NCI-H2227 (cell line): ENCODE measurements around the gene NKAIN2.
"Not testable (repeated sequence)": the region's sequence is repeated elsewhere in the genome, so short reads cannot be mapped to it uniquely, and the experiment has no call there.

Experiments used
- DNase-seq: peaks from one replicate; lab custom pipeline; 2025; ENCODE audit not compliant: unreplicated experiment; lab: John Stamatoyannopoulos, UW

NKAIN2 gene

DNA sequence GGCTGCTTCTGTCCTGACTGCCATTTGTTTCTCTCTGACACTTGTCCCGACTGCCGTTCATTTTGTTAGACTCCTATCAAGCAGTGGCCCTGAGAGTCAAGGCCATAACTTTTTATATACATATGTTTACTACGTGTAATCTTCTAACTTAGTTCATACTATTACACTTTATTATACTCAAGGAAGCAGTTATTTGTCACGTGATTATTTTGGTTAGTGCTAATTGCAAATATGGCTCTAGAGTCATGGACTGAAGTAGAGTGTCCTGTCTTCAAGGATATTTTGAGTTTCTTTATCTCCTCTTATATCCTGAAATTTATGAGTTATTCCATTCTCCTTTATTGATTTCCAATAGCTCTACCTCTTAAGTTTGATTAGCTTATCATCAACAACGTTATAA is 864.4 kb downstream of the NKAIN2 start:
- DNase-seq, result no peak

DNA sequence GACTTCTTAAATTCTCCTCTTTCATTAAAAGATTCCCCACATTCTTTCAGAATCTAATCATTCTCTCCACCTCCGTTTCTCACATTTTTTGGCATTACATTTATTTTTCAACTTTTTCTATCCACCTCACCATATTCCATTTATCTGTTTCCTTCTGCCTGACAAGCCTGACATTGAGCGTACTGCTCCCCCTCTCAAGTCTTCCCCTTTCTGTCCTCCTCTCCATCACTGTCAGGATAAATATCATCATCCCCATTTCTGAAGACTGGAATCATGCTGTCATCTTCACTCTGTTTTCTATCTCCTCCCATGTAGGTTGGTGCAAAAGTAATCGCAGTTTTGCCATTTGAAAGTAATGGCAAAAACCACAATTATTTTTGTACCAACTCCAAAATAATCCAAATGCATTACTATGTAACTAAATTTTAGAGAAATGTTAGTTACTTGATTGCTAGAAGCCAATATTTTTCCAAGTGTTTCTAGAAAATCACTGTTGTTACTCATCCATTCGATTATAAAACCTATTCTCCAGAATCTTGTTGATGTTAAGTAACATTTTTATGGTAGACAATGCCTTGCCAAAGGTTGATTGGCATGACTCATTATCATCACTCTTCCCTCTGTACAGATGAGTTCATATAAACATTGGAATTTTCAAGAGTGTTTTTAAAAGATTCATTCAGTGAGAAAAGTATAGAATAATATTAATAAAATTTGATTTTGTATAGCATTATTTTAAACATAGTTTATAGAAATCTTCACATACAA is 866.2 kb downstream of the NKAIN2 start:
- no peak for DNase-seq

DNA sequence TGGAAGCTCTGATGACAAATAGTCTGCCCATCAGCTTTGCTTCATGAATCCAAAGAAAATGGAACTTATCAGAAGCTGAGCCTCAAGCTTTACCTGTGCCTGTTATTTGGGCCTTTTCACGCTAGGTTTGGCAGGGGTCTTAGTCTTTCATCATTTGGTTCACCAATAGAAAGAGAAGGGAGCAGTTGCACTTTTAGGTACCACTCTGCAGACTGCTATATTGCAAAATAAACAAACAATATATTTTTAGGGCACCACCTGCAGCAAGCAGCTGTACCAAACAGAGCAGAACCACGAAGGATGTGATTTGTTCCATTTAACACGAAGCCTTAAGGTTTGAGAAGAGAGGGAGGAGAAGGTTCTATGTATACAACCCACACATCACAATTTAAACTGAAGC is 867.1 kb downstream of the NKAIN2 start:
- no peak for DNase-seq

DNA sequence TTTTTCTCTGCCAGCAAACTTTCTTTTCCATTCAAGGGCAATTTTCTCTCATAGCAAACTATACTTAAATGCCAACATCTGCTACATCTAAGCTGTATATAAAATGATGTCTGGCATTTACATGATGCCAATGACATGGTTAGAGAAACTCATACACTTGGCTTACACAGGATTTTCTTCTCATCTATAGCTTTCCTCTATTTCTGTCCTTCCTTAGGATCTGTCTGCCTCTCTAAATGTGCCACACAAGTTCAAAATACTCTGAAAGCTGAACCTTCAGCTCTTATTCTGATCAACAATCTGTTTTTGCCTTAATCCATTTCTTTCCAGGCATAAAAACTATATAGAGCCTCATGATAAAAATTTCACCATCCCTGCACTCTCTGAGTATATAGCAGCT is 867.7 kb downstream of the NKAIN2 start:
- DNase-seq, result no peak

DNA sequence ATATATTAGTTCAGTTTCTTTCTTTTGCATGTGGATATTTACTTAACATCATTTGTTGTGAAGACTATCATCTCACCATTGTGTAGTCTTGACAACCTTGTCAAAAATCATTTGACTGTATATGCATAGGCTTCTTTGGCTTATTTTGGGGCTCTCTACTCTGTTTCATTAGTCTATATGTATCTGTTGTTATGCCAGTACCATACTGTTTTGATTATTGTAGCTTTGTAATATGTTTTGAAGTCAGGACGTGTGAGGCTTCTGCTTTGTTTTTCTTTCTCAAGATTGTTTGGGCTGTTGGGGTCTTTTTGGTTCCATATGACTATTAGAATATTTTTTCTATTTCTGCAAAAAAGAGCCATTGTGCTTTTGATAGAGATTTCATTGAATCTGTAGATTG is 870.4 kb downstream of the NKAIN2 start:
- no peak for DNase-seq

DNA sequence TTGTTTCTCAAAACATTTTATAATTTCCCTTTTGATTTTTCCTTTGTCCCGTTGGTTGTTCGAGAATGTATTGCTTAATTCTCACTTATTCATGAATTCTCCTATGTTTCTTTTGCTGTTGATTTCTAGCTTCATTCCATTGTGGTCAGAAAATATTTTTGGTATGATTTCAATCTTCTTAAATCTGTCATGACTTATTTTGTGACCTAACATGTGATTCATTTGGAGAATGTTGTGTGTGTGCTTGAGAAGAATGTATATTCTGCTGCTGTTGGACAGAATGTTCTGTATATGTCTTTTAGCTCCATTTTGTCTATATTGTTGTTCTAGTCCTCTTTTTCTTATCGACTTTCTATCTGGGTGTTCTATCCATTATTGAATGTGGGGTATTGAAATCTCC is 872.4 kb downstream of the NKAIN2 start:
- DNase-seq, result no peak

DNA sequence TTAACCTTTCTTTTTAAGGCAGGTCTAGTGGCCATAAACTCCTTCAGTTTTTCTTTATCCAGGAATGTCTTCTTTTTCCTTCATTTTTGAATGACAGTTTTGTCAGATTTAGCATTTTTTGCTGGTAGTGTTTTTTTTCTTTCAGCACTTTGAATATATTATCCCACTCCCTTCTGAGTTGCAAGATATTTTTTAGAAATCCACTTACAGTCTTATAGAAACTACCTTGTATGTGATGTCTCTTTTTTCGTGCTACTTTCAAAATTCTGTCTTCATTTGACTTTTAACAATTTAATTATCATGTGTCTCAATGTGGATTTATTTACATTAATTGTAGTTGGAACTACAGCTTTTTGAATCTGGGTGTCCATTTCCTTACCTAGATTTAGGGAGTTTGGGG is 874.2 kb downstream of the NKAIN2 start:
- DNase-seq, result no peak

DNA sequence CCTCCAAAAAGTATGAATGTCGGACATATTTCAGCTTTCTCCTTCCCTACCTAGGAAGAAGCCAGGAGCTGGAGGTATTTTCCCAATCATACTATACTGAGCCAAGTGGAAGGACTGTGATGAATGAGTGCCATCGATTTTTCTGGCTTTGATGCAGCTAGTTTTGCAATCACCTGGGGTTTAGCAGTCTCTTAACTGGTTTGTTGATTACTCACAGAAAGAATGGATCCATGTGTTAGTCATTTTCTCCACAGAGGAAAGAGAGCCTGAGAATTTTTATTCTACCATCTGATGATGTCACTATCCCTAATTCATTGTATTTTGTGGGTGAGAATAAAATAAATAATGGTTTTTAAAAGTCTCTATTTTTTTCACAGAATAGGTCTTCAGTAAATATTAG is 875.7 kb downstream of the NKAIN2 start:
- DNase-seq, result no peak

DNA sequence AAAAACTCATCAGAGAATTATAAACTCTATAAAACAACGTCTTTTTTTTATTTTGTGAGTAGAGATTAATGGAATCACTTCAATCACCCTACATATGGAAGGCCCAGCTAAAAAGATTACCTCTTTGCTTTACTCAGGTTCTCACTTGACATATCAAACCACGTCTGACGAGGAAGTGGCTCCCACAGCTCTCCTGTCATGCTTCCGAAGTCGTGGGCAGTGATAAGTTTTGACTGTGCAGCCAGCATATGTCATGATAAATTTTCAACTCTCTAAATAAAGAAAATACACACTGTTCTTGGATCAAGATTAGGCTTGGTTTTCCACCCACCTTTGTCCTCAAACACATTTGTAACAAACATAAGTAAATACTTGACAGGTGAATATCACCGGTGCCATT is 879.1 kb downstream of the NKAIN2 start:
- no peak for DNase-seq

DNA sequence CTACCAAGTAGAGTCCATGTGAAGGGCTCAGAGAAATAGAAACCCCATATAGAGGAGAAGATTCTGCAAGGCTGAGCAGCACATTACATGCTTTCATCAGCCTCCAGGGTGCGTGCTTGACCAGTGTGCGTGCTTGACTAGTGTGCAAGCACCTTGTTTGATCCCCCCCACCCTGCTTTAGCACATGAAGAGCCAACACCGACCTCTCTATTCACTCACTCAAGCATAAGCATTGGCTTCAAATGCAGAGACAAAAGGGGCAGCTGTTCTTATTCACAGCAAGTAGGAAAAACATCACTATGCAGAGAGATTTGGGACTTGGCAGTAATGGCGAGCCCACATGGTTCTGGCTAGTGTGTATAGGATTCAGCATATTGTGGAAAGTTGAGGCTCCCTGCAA is 879.8 kb downstream of the NKAIN2 start:
- DNase-seq, result no peak

DNA sequence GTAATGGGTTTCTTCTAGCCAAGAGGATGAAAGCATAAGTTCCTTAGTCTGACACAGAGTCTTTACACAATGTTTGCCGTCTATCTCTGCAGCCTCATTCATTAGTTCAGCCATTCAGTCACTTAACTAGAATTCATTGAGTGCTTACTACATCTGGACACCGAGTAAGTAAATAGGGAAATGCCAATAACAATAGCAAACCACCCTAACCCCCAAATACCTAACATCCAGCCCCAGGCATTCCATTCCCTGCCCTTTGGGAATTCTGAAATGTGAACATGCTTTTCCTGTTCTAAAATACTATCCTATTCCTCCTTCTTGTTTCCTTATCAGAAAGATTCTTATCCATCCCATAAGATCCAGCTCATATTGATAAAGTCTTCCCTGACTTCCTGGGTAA is 881.0 kb downstream of the NKAIN2 start:
- no peak for DNase-seq

DNA sequence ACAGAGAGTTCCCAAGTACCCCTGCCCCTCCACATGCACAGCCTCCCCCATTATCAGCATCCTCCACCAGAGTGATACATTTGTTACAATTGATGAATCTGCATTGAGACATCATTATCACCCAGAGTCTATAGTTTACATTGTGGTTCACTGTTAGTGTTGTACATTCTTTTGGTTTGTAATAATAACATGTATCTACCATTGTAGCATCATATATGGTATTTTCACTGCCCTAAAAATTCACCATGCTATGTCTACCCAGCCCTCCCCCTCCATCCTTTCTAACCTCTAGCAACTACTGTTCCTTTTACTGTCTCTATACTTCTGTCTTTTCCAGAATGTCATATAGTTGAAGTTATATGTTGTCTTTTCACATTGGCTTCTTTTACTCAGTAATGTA is 884.7 kb downstream of the NKAIN2 start:
- DNase-seq, result no peak

DNA sequence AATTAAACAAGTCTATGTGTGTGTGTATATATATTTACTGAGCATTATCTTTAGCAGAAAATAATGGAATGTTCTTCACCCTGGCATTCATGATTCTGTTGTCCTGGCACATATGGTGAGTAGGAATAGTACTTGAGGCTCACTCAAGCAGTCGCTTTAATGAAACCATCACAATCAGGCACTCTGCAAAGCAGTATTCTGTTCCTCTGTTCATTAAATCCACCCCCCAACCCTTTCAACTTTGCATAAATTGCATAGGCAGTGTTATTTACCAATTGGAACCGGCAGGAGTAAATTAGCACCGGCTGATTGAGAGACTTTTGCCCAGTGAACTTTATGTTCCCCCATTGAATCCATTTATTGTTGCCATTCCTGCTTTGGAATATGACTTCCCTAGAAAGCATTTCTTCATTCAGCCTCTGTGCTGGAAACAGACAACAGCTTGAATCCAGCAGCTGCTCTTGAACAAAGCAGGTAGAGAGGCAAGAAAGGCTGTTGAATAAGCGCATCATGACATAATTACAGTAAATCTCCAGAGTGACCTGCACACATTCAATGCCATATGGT is 890.6 kb downstream of the NKAIN2 start:
- DNase-seq, result peak; percentile 26

DNA sequence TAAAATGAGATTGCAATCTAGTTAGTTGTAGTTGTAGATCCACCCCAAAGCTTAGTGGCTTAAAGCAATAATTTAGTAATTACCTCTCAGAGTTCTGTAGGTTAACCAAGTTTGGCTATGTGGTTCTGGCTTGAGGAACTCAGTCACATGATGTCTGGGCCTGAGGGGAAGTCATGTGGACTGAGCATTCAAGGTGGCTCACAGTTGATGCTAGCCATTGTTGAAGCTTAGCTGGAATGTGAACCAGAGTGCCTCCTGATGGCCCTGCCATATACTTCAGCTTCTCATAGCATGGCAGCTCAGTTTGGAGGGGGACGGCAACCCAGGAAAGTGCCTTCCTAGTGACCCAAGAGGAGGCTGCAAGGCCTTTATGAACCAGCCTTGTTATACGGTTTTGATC is 895.4 kb downstream of the NKAIN2 start:
- DNase-seq, result peak; percentile 1

DNA sequence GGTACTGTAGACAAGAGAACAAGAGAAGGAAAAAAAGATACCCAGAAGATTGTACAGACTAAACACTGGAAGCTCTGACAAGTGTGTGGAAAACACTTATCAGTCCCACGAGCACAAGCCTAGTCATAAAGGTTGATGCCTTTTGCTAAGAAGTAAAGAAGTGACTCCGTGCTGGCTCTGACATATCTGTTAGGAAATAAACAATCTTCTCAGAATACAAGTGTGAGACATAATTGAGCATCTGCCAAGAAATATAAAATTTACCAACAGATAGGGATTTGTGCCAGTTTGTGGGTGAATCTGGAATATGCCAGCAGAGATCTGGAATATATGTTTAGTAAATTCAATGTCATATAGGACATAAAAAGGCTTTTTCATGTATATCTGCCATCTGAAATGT is 899.9 kb downstream of the NKAIN2 start:
- DNase-seq, result no peak

DNA sequence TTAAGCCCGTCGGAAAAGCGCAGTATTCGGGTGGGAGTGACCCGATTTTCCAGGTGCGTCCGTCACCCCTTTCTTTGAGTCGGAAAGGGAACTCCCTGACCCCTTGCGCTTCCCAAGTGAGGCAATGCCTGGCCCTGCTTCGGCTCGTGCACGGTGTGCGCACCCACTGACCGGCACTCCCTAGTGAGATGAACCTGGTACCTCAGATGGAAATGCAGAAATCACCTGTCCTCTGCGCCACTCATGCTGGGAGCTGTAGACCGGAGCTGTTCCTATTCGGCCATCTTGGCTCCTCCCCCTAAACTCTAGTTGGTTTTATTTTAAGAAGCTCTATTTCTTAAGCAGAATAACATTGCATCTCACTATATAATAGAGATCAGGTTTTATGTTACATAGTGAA is 908.9 kb downstream of the NKAIN2 start:
- not testable (repeated sequence) for DNase-seq

DNA sequence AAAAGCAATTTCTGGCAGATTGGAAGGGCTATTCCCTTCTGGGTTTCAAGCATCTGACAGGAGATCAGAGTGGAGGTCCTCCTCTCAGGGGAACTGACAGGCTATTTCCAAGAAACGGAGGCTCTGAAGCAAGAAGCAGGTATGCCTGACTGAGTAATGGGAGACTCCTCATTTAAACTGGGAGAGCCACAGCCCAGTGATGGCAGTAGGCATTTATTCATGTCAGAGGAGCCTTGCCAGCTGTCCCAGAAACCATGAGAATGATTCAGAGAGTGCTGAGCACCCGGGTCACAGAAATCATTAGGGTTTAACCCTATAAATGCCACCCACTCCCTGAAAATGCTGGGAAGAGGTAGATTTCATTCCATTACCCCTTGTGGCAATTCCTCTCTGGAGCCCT is 911.1 kb downstream of the NKAIN2 start:
- DNase-seq, result no peak

DNA sequence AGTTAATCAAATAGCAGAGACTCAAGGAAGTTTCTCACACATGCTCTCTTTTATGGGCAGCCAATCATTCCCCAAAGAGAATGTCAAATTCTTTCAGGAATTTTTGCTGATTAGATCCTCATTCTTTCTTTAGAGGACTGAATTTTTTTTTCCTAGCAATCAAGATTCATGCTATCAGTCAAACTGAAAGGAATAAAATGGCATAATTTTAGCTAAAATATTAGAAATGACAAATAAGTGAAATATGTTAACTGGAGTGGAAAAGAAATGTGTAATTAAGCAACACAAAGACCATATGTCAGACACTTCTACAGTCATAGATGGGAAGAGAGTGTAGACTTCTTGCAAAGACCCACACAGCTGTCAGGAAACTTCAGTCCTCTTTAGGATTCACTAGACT is 916.2 kb downstream of the NKAIN2 start:
- DNase-seq, result no peak

DNA sequence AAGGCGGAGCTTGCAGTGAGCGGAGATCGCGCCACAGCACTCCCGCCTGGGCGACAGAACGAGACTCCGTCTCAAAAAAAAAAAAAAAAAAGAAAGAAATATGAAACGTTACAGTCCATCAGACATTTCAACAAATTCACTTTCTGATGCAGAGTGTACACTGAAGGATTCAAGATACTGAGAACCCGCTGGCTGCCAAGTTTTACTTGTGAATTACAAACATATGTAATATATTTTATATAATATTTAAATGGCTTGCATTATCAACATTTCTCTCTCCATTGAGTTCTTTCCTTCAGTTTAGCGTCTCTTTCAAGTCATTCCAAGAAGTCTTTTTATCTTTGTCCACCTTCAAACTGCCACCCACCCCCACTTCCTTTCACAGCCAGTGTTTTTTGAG is 917.7 kb downstream of the NKAIN2 start:
- no peak for DNase-seq

DNA sequence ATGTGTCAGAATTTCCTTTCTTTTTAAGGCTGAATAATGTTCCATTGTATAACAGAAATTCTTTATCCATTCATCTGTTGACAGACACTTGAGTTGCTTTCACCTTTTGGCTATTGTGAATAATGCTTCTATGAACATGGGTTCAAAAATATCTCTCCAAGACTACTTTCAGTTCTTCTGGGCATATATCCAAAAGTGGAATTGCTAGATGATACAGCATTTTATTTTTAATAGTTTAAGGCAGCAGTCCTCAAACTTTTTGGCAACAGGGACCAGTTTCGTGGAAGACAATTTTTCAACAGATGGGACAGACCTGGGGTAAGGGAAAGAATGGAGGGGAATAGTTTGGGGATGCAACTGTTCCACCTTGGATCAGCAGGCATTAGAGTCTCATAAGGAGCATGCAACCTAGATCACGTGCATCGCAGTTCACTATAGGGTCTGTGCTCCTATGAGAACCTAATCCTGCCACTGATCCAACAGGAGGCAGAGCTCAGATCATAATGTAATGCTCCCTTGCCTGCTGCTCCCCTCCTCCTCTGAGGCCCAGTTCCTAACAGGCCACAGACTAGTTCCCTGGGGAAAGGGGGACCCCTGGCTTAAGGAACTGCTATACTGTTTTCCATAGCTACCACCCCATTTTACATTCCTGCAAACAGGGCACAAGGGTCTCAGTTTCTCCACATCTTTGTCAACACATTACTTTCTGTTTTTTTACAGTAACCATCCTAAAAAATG is 918.6 kb downstream of the NKAIN2 start:
- no peak for DNase-seq

DNA sequence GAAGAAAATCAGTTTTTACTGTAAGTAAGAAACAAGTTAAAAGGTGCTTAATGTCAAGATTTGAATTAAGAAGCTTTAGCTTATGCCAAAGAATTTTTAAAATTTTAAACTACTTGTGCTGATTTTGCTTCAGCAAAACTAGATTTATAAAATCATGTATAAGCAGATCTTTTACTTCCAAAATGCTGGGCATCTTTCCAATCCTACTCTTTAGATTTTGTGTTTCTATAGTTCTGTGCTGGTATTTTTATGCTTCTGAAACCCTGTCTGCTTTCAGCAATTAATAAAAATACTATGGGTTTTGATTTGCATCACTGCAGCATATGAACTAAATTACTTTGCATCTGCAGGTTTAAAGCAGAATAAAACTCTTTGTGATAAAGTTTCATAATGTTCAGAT is 920.0 kb downstream of the NKAIN2 start:
- no peak for DNase-seq

DNA sequence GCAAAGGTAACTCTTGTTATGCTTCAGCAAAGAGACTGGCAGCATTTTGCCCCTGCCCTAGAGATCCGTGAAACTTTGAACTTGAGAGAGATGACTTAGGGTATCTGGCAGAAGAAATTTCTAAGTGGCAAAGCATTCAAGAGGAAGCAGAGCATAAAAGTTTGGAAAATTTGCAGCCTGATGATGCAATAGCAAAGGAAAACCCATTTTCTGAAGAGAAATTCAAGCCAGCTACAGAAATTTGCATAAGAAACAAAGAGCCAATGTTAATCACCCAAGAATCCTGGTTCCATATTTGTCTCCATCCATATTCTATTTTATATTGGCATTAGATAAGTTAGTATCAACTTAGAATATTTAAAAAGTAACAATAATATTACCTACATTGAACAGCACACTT is 934.1 kb downstream of the NKAIN2 start:
- not testable (repeated sequence) for DNase-seq
